NCI-H128 (cell line): Measurements from ENCODE around the gene FBXO22.
"Not testable (repeated sequence)": the region's sequence is repeated elsewhere in the genome, so short reads cannot be mapped to it uniquely, and the experiment has no call there.

Source experiments
- DNase-seq: peaks from one replicate; lab custom pipeline; 2025; ENCODE audit not compliant: unreplicated experiment; lab: John Stamatoyannopoulos, UW

The FBXO22 gene

DNA sequence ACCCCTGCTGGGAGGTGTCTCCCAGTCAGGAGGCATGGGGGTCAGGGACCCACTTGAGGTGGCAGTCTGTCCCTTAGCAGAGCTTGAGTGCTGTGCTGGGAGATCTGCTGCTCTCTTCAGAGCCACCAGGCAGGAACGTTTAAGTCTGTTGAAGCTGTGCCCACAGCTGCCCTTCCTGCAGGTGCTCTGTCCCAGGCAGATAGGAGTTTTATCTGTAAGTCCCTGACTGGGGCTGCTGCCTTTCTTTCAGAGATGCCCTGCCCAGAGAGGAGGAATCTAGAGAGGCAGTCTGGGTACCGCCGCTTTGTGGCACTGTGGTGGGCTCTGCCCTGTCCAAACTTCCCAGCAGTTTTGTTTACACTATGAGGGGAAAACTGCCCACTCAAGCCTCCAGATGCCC lies 73.1 kb downstream of the FBXO22 start:
- not testable (repeated sequence) for DNase-seq

DNA sequence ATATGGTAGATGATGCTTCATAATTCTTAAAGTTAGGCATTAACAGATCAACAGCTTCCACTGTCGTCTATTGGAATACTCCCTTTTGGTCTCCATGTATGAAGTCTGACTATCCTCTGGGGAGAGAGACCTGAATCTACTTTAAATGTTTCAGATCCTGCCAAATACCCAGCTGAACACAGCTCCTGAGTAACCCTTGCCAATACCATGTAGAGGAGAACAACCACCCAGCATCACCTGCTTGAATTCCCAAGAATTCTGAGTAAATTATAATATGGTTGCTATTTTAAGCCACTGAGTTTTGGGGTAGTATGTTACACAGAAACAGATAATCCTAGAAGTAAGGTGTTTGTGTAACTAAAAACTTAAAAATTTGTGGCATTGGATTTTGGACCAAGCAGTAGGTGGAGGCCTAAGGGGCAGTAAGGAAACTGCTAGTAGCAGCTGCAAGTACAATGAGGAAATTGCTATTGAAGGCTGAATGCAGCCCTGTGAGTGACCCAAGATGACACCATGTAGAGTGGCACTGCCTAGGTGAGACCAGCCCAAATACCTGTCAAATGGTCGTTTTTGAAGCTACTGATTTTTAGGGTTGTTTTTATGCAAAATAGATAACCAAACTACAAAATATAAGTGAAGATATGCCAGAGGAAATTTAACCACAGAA lies 77.6 kb downstream of the FBXO22 start:
- no peak for DNase-seq

DNA sequence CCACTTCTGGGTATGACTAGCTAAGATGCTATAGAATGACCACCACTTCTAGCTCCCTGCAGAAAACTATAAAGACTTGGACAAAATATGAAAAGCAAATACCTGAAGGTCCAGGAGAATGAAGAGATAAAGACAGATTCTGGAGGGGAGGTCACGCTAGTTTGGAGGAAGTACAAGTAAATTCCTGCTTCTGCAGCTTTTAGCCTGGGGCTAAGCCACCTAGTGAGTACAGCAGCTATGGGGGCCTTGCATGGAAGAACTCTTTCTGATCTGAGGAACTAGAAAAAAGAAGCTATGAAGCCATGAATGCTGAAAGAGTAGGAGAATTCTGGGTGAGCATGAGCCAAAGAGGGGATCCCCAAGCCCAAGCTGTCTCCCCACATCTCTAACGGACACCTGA lies 78.8 kb downstream of the FBXO22 start:
- DNase-seq, result no peak

DNA sequence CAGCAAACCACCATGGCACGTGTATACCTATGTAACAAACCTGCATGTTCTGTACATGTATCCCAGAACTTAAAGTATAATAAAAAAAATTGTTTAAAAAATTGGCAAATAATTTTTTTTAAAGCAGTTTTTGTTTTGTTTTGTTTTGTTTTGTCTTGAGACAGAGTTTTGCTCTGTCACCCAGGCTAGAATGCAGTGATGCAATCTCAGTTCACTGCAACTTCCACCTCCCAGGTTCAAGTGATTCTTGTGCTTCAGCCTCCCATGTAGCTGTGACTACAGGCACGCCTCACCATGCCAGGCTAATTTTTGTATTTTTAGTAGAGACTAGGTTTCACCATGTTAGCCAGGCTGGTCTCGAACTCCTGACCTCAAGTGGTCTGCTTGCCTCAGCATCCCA lies 81.0 kb downstream of the FBXO22 start:
- not testable (repeated sequence) for DNase-seq

DNA sequence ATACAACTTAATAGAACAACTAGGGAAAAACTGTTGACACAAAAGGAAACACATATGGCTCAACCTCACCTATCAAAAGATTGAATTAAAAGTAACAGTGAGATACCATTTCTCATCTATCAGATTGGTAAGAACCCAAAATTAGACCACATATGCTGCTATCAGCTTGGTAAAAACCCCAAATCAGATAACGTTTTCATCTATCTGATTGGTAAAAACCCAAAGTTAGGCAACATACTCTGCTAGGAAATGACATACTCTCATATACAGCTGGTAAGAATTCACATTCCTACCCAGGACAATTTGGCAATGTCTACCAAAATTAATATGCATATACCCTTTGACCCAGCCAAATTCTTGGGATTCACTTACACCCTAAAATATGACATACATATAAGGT lies 82.3 kb downstream of the FBXO22 start:
- no peak for DNase-seq

DNA sequence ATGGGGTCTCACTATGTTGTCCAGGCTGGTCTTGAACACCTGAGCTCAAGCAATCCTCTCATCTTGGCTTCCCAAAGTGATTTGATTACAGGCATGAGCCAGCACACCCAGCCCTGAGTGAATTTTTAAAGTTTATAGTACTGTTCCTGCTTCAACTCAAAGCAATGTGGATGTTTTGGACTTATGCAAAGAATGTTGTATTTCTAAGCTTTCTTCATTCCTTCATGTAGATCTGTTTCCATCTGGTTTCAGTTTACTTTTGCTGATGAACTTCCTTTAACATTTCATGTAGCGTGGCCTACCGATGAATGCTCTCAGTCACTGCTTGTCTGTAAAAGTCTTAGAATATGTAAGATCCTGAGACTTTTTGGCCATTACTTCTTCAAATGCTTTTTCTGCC lies 85.4 kb downstream of the FBXO22 start:
- DNase-seq, result no peak

DNA sequence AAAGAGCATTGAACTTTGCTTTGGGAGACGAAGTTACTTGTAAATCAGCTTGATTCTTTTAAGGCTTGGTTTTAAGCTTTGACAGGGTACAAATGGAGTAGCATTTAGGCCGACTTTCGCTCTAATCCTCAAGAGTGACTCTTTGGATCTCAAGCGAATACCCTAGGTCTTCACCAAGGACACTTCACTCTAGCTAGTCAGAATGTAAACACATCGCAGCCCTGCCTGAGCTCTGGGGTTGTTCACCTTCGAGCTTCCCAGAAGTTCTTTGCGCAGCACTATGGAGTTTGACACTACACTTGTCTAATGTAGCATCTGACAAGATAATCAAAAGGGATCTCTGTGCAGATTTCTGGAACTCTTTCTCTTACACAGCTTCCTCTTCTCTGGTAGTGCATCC lies 86.2 kb downstream of the FBXO22 start:
- no peak for DNase-seq
